Body of pancreas (tissue), 4 donors: Measurements from ENCODE around the gene TEX48.

ENCODE experiments used
- CTCF ChIP-seq, 7 experiments: fragments of 450-650 bp in 4 of 7; fragments of 200-600 bp in 3 of 7; sonication (generic) in 3 of 7; IDR thresholded peaks; one replicate each; pipeline ENCODE4 v1.5.1; 2016 to 2019; ENCODE audit warnings: antibody characterized with exemption in 7 of 7
- POLR2A ChIP-seq, 3 donors: fragments of 450-650 bp; IDR thresholded peaks; one replicate each; pipeline ENCODE4 v1.6.1; 2016; ENCODE audit warnings: antibody characterized with exemption in 3 of 3, mild to moderate bottlenecking in 2 of 3

GRCh38 chr9:114653556-114654159 is 28.3 kb downstream of the TEX48 start:
- TF ChIP-seq CTCF (IDR thresholded peaks at IDR 0.05) (peak; percentile 71 to 95 (median 91)), POLR2A (IDR thresholded peaks at IDR 0.05) (no peak)
